Forelimb muscle (tissue), 1 donor: ENCODE data around the gene IFRD1. TPM values are rescaled to one million over a fixed set of nuclear protein-coding genes. Genes with fewer than 3 reads are reported as not detected.

Experiments used
- DNase-seq: peaks from one replicate; pipeline ENCODE4 v3.0.0-alpha.2; 2013; ENCODE audit warnings: low read depth
- polyA plus RNA-seq: library from polyadenylated mRNA; unstranded; fragments of 120-200 nt; gene quantifications from one replicate; pipeline ENCODE4 v1.2.1, GENCODE V29; 2013; ENCODE audit not compliant: insufficient read length

The IFRD1 gene
- polyA plus RNA-seq, 1 donor: 32.8 TPM

- no peak for DNase-seq
Observed at GRCh38 chr7:112485766-112486165, 35.5 kb downstream of the IFRD1 start.

GRCh38 chr7:112487457-112488263 is 37.4 kb downstream of the IFRD1 start:
- no peak for DNase-seq

GRCh38 chr7:112488264-112488552 is 37.9 kb downstream of the IFRD1 start:
- no peak for DNase-seq

- no peak for DNase-seq
Observed at GRCh38 chr7:112492186-112492585, 41.9 kb downstream of the IFRD1 start.

- no peak for DNase-seq
Observed at GRCh38 chr7:112494656-112495055, 44.4 kb downstream of the IFRD1 start.

GRCh38 chr7:112495156-112495788 is 45.0 kb downstream of the IFRD1 start:
- no peak for DNase-seq

GRCh38 chr7:112495810-112496462 is 45.7 kb downstream of the IFRD1 start:
- DNase-seq: no peak

GRCh38 chr7:112497481-112497880 is 47.2 kb downstream of the IFRD1 start:
- DNase-seq: no peak

- DNase-seq: no peak
Observed at GRCh38 chr7:112500619-112501018, 50.4 kb downstream of the IFRD1 start.

GRCh38 chr7:112501801-112502503 is 51.7 kb downstream of the IFRD1 start:
- DNase-seq: no peak

- DNase-seq: no peak
Observed at GRCh38 chr7:112502700-112503099, 52.4 kb downstream of the IFRD1 start.

- no peak for DNase-seq
Observed at GRCh38 chr7:112503361-112503972, 53.2 kb downstream of the IFRD1 start.

GRCh38 chr7:112504093-112504695 is 53.9 kb downstream of the IFRD1 start:
- no peak for DNase-seq

- DNase-seq: no peak
Observed at GRCh38 chr7:112505495-112505894, 55.2 kb downstream of the IFRD1 start.

DNA sequence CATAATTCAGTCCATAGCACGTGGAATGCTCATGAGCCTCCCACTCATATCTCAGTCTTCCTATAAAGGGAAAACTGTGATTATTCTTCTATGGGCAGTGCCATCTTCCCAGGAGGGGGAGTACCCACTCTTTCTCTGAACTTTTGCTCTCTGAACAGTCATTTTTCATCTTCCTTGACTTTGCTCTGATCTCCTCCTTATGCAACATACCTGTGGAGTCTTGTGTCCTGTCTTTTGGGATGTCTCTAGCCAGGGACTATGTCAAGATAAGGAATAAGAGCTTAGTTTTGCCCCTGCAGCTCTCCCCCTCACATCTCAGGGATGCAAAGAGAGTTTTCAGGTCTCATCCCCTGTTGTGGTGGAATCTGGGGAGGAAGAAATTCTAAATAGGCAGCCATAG is 58.1 kb downstream of the IFRD1 start:
- DNase-seq: no peak

GRCh38 chr7:112509402-112509801 is 59.1 kb downstream of the IFRD1 start:
- no peak for DNase-seq

- no peak for DNase-seq
Observed at GRCh38 chr7:112510001-112510742, 59.9 kb downstream of the IFRD1 start.

GRCh38 chr7:112510743-112511110 is 60.5 kb downstream of the IFRD1 start:
- no peak for DNase-seq

DNA sequence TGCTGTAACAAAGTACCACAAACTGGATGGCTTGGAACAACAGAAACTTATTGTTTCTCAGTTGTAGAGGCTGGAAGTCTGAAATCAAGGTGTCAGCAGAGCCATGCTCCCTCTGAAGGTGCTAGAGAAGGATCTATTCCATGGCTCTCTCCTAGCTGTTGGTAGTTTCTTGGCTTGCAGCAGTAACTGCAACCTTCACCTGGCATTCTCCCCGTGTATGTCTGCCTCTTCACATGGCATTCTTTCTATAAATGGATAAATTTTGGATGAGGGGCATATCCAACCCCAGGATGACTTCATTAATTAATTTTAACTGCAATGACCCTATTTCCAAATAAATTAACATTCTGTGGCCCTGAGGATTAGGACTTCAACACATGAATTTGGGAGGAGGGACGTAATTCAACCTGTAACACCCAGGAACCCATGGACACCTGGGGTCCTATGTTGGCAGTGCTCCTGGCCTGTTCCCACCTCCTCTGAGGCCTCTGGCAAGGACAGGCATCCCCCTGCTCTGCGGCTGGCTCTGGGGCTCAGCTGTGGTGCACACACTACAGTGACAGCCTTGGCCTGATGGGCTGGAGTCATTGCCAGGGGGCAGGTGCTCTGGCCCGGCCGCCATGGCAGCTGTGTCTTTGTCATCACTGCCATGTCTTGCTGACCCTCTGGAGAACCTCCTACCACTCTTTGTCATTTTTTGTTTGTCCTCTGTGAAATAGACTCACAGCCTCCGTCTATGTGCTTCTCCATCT is 61.4 kb downstream of the IFRD1 start:
- no peak for DNase-seq
